ENCODE measurements around the gene MCF2L. TPM values are rescaled to one million over a fixed set of nuclear protein-coding genes. Genes with fewer than 3 reads are reported as not detected.

The MCF2L gene
- polyA plus RNA-seq, 10 donors = 18.2 to 31.6 (median 20.6) TPM

GRCh38 chr13:113083402-113084061 is 114.5 kb downstream of the MCF2L start:
- DNase-seq = peak; percentile 82 to 85 (median 84)

- DNase-seq = no peak
These were observed 115.3 kb downstream of the MCF2L start for GRCh38 chr13:113084094-113084942.

- DNase-seq = no peak
These were observed 116.0 kb downstream of the MCF2L start for GRCh38 chr13:113084943-113085540.

- no peak for DNase-seq
These were observed 117.2 kb downstream of the MCF2L start for GRCh38 chr13:113086031-113086750.

- DNase-seq = no peak
These were observed 118.2 kb downstream of the MCF2L start for GRCh38 chr13:113086991-113087922.

- no peak for DNase-seq
These were observed 119.1 kb downstream of the MCF2L start for GRCh38 chr13:113087923-113088690.

GRCh38 chr13:113088691-113089020 is 119.6 kb downstream of the MCF2L start:
- no peak for DNase-seq

- no peak for DNase-seq
These were observed 120.8 kb downstream of the MCF2L start for GRCh38 chr13:113089693-113090414.

- DNase-seq = no peak
These were observed 121.4 kb downstream of the MCF2L start for GRCh38 chr13:113090415-113090770.

GRCh38 chr13:113090806-113091205 is 121.8 kb downstream of the MCF2L start:
- DNase-seq = no peak

GRCh38 chr13:113091211-113091771 is 122.3 kb downstream of the MCF2L start:
- no peak for DNase-seq

- DNase-seq = no peak
These were observed 123.1 kb downstream of the MCF2L start for GRCh38 chr13:113091891-113092775.

- no peak for DNase-seq
These were observed 124.0 kb downstream of the MCF2L start for GRCh38 chr13:113092776-113093579.

GRCh38 chr13:113093580-113094409 is 124.8 kb downstream of the MCF2L start:
- DNase-seq = no peak

GRCh38 chr13:113094410-113094800 is 125.4 kb downstream of the MCF2L start:
- no peak for DNase-seq
